GM19099 (cell line): ENCODE results near the gene PPARA.

Experiments used
- POLR2A ChIP-seq: IDR thresholded peaks from 3 replicates; pipeline ENCODE4 v1.6.1; 2011; ENCODE audit warnings: low read depth; ENCODE audit not compliant: insufficient read length; ENCODE audit errors: extremely low read depth

Gene PPARA

DNA sequence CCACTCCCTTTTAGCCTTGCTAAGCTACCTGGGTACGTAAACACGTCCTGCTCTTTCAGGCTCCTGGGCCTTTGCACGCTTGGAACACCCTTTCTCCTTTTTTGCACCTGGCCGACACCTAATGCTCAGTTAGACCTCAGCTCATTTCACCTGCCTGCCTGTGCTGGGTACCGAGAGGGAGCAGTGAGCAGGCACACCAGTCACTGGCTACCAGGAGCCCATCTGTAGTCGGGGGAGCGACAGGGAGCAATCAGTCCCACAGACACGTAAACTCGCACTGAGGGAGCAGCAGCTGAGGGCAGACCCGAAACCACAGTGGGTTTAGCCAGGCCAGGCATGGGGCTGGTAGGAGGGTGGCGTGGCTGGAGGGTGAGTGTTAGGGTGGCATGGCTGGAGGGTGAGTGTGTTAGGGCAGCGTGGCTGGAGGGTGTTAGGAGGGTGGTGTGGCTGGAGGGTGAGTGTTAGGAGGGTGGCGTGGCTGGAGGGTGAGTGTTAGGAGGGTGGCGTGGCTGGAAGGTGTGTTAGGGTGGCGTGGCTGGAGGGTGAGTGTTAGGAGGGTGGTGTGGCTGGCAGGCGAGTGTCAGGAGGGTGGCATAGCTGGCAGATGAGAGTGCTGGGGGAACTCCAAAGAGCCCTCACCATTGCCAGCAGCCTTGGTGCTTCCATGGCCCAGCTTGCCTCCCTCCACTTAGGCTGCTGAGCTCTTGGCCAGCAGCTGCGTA lies 140.0 kb downstream of the PPARA start:
- no peak for TF ChIP-seq POLR2A

DNA sequence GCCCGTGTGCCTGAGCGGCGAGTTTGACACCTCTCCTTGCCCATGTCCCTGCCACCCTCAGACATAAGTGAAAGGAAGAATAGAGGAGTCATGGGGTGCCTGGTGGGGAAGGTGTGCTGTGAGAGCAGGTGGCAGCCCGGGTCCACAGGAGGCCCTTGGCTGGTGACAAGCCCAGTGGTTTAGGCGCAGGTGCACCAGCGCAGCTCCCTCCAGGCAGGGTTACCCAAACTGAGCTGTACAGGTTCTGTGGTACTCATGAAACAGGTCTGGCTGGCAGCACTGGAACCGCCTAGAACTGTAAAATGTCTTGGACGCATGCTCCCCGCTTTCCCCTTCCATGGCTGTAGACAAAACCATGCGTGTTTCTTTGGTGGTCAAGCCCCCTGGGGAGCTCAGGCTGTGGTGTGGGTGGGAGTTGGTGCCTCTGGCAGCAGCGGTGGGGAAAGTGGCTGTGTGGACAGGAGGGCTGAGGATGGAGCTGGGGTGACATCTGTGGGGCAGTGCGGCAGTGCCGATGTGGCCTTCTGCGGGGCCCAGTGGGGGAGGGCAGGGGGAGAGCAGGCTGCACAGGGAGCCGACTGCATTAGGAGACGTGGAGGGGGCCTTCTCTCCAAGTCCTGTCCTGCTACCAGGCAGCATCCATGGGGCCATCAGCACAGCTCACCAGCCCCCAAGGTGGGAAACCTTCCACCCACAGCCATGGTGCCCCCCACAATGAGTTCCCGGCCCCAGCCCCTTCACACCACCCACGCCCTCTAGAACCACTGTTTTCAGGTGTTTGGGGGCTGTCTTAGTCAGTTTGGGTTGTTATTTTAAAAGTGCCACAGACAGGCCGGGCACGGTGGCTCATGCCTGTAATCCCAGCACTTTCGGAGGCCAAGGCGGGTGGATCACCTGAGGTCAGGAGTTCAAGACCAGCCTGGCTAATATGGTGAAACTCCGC lies 140.8 kb downstream of the PPARA start:
- TF ChIP-seq POLR2A, result no peak

DNA sequence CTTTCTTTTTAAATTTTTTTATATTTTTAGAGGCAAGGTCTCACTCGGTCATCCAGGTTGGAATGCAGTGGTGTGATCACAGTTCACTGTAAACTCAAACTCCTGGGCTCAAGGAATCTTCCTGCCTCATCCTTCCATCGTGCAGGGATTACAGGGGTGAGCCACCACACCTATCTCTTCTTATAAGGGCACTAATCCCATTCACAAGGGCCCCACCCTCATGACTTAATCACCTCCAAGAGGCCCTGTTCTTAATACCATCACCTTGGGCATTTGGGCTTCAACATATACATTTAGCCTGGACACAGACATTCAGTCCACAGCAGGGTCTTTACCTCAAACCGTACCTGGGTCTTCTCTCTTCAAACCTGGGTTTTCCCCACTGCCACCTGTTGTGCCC lies 141.8 kb downstream of the PPARA start:
- TF ChIP-seq POLR2A, result no peak

DNA sequence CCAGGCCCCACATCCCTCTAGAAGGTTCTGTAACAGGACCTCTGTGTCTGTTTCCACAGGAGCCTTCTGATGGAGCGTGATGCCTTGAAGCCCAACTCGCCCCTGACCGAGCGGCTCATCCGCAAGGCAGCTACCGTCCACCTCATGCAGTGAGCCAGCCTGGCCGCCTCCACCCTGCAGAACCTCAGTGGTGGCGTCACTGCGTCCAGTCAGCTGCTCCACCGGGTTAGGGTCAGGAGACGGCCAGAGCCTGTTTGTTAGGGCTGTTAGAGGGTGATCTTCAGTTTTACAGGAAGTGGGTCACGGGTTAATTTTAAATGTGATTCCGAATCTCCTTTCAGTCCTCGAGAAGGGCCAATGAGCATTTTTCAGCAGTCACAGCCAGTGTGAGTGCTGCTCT lies 142.4 kb downstream of the PPARA start:
- TF ChIP-seq POLR2A, result no peak
